Measurements from ENCODE around the gene MS4A3. TPM values are rescaled to one million over a fixed set of nuclear protein-coding genes. Genes with fewer than 3 reads are reported as not detected.

The MS4A3 gene, protein sequence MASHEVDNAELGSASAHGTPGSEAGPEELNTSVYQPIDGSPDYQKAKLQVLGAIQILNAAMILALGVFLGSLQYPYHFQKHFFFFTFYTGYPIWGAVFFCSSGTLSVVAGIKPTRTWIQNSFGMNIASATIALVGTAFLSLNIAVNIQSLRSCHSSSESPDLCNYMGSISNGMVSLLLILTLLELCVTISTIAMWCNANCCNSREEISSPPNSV
- not detected in 3 replicates for total RNA-seq (2021)
- not detected for Bru-seq, nascent RNA
- long read RNA-seq, experiment 1 = 0 reads
- long read RNA-seq, experiment 2 = 0 reads
- long read RNA-seq, experiment 3 = 0 reads

DNA sequence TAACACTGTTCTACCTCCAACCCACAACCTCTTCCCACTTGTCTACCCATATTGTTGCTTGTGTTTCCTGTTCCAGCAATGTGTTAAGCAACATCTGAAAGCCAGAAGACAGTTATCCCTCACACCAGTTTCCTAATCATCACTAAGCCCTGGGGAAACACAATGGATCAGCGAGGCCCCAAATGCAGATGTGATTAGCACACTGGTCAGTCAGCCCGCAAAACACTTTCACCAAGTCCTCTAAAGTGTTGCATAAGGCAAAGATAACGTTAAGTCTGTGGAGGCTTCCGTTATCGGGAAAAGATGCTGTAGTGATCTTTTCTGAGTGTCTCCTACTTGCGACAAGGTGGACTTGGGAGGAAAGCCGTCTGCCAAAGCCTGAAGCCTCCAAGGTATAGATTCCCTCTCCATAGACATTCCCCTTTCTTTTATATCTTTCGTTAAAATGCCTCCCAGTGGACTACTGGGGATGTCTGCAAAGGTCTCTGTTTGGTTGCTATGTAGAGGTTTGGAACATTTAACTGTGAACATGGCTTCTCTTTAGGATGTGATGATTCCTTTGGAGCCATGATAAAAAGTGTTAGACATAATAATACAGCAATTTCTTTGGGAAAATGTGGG lies at the start of gene MS4A3:
TSS of gene MS4A3 (plus strand) at position 317 of the 621 bp plus-strand sequence. CDS start 4,496 bp downstream, outside the sequence.
- POLR2A ChIA-PET = no interaction called here
- no peaks in the 10 kb centered on the region for H3K36me3 Mint-ChIP-seq
- DNase-seq (ENCODE audit: low spot score) (no peak), ATAC-seq (no peak)
- no peaks in the 10 kb centered on the region for H3K27me3 Mint-ChIP-seq (ENCODE audit: low read depth)
- peaks cover 11% of the 10 kb centered on the region for H3K9me3 Mint-ChIP-seq
- H3K27ac Mint-ChIP-seq = no peak within 1 kb of the TSS
- CTCF ChIA-PET = no interaction called here
- peaks cover 4% of the 10 kb centered on the region for H3K4me1 Mint-ChIP-seq
- no peak within 1 kb of the TSS for H3K4me3 Mint-ChIP-seq
- TF ChIP-seq, protein P1, sequence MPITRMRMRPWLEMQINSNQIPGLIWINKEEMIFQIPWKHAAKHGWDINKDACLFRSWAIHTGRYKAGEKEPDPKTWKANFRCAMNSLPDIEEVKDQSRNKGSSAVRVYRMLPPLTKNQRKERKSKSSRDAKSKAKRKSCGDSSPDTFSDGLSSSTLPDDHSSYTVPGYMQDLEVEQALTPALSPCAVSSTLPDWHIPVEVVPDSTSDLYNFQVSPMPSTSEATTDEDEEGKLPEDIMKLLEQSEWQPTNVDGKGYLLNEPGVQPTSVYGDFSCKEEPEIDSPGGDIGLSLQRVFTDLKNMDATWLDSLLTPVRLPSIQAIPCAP (CRISPR knock-in tag; IDR thresholded peaks at IDR 0.05) = no peak
- TF ChIP-seq TEAD1 (CRISPR knock-in tag; IDR thresholded peaks at IDR 0.05) (no peak), RELA (CRISPR knock-in tag; IDR thresholded peaks at IDR 0.05; ENCODE audit: borderline replicate concordance) (no peak), NR3C1 (CRISPR knock-in tag; conservative IDR thresholded peaks at IDR 0.05; ENCODE audit: low read depth) (no peak), ZNF317 (CRISPR knock-in tag; IDR thresholded peaks at IDR 0.05; ENCODE audit: borderline replicate concordance, low read depth) (no peak), NFATC4 (CRISPR knock-in tag; IDR thresholded peaks at IDR 0.05) (no peak), ZNF232 (CRISPR knock-in tag; IDR thresholded peaks at IDR 0.05) (no peak), KAT7 (CRISPR knock-in tag; IDR thresholded peaks at IDR 0.05; ENCODE audit: borderline replicate concordance) (no peak), NR2C2 (CRISPR knock-in tag; IDR thresholded peaks at IDR 0.05) (no peak), CREM (CRISPR knock-in tag; IDR thresholded peaks at IDR 0.05) (no peak), JUN (CRISPR knock-in tag; IDR thresholded peaks at IDR 0.05) (no peak), ESRRA (CRISPR knock-in tag; IDR thresholded peaks at IDR 0.05; ENCODE audit: borderline replicate concordance) (no peak), ZNF219 (CRISPR knock-in tag; IDR thresholded peaks at IDR 0.05; ENCODE audit: borderline replicate concordance) (no peak)
- TF ChIP-seq, protein P2, sequence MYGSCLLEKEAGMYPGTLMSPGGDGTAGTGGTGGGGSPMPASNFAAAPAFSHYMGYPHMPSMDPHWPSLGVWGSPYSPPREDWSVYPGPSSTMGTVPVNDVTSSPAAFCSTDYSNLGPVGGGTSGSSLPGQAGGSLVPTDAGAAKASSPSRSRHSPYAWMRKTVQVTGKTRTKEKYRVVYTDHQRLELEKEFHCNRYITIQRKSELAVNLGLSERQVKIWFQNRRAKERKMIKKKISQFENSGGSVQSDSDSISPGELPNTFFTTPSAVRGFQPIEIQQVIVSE (CRISPR knock-in tag; IDR thresholded peaks at IDR 0.05; ENCODE audit: borderline replicate concordance) = no peak
- TF ChIP-seq, protein P3, sequence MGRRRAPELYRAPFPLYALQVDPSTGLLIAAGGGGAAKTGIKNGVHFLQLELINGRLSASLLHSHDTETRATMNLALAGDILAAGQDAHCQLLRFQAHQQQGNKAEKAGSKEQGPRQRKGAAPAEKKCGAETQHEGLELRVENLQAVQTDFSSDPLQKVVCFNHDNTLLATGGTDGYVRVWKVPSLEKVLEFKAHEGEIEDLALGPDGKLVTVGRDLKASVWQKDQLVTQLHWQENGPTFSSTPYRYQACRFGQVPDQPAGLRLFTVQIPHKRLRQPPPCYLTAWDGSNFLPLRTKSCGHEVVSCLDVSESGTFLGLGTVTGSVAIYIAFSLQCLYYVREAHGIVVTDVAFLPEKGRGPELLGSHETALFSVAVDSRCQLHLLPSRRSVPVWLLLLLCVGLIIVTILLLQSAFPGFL (CRISPR knock-in tag; IDR thresholded peaks at IDR 0.05; ENCODE audit: borderline replicate concordance) = no peak

DNA sequence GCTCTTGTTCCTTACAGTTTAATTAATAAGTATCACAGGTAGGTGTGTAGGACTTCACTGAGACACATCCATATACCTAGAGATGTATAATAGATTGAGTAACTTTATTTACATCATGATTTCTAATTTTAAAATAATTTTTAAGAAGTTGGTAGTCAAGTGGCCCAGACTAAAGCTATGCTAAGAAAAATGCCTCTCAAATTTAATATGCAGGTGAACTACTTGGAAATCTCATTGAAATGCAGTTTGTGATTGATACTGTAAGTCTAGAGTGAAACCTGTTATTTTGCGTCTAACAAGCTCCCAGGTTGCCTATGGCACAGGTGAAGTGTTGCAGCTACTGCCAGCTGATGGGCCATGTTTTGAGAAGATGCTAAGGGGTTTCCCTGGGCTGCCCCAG lies 39.6 kb upstream of the MS4A3 start, which contains the start of gene OOSP4B:
TSS of gene OOSP4B (plus strand) at position 301 of the 400 bp plus-strand sequence.
- no peaks in the 10 kb centered on the region; the same call in 1 of the 2 replicates for H3K27me3 Mint-ChIP-seq (ENCODE audit: low read depth)
- ChIA-PET POLR2A (no interaction called here), CTCF (no interaction called here)
- DNase-seq (ENCODE audit: low spot score) (no peak), ATAC-seq (no peak)
- H3K36me3 Mint-ChIP-seq = no peaks in the 10 kb centered on the region
- peaks cover 17% of the 10 kb centered on the region for H3K4me1 Mint-ChIP-seq
- H3K4me3 Mint-ChIP-seq = no peak within 1 kb of the TSS
- H3K27ac Mint-ChIP-seq = no peak within 1 kb of the TSS
- H3K9me3 Mint-ChIP-seq = peaks cover 16% of the 10 kb centered on the region
- TF ChIP-seq SMAD3 (CRISPR knock-in tag; IDR thresholded peaks at IDR 0.05; ENCODE audit: borderline replicate concordance) = no peak
- TF ChIP-seq, protein P4, sequence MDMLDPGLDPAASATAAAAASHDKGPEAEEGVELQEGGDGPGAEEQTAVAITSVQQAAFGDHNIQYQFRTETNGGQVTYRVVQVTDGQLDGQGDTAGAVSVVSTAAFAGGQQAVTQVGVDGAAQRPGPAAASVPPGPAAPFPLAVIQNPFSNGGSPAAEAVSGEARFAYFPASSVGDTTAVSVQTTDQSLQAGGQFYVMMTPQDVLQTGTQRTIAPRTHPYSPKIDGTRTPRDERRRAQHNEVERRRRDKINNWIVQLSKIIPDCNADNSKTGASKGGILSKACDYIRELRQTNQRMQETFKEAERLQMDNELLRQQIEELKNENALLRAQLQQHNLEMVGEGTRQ (CRISPR knock-in tag; IDR thresholded peaks at IDR 0.05) = no peak
- TF ChIP-seq, protein P3 (CRISPR knock-in tag; IDR thresholded peaks at IDR 0.05; ENCODE audit: borderline replicate concordance) = no peak
- TF ChIP-seq TEAD1 (CRISPR knock-in tag; IDR thresholded peaks at IDR 0.05) = no peak
- TF ChIP-seq KAT7 (CRISPR knock-in tag; IDR thresholded peaks at IDR 0.05; ENCODE audit: borderline replicate concordance) = no peak
- TF ChIP-seq ZBTB21 (CRISPR knock-in tag; IDR thresholded peaks at IDR 0.05; ENCODE audit: borderline replicate concordance) = no peak
- no peak for TF ChIP-seq ETV6 (CRISPR knock-in tag; IDR thresholded peaks at IDR 0.05)
- TF ChIP-seq EMX1 (CRISPR knock-in tag; IDR thresholded peaks at IDR 0.05) = no peak
- TF ChIP-seq, protein P5, sequence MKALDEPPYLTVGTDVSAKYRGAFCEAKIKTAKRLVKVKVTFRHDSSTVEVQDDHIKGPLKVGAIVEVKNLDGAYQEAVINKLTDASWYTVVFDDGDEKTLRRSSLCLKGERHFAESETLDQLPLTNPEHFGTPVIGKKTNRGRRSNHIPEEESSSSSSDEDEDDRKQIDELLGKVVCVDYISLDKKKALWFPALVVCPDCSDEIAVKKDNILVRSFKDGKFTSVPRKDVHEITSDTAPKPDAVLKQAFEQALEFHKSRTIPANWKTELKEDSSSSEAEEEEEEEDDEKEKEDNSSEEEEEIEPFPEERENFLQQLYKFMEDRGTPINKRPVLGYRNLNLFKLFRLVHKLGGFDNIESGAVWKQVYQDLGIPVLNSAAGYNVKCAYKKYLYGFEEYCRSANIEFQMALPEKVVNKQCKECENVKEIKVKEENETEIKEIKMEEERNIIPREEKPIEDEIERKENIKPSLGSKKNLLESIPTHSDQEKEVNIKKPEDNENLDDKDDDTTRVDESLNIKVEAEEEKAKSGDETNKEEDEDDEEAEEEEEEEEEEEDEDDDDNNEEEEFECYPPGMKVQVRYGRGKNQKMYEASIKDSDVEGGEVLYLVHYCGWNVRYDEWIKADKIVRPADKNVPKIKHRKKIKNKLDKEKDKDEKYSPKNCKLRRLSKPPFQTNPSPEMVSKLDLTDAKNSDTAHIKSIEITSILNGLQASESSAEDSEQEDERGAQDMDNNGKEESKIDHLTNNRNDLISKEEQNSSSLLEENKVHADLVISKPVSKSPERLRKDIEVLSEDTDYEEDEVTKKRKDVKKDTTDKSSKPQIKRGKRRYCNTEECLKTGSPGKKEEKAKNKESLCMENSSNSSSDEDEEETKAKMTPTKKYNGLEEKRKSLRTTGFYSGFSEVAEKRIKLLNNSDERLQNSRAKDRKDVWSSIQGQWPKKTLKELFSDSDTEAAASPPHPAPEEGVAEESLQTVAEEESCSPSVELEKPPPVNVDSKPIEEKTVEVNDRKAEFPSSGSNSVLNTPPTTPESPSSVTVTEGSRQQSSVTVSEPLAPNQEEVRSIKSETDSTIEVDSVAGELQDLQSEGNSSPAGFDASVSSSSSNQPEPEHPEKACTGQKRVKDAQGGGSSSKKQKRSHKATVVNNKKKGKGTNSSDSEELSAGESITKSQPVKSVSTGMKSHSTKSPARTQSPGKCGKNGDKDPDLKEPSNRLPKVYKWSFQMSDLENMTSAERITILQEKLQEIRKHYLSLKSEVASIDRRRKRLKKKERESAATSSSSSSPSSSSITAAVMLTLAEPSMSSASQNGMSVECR (CRISPR knock-in tag; IDR thresholded peaks at IDR 0.05; ENCODE audit: borderline replicate concordance) = no peak
- TF ChIP-seq FOXP1 (CRISPR knock-in tag; IDR thresholded peaks at IDR 0.05; ENCODE audit: borderline replicate concordance) = no peak
- TF ChIP-seq NFYB (CRISPR knock-in tag; conservative IDR thresholded peaks at IDR 0.05; ENCODE audit: low read depth) = no peak
- TF ChIP-seq NR2C2 (CRISPR knock-in tag; IDR thresholded peaks at IDR 0.05) = no peak
- no peak for TF ChIP-seq MXD4 (CRISPR knock-in tag; IDR thresholded peaks at IDR 0.05; ENCODE audit: borderline replicate concordance)
